ENCODE results near the gene ZAR1. TPM values are rescaled to one million over a fixed set of nuclear protein-coding genes. Genes with fewer than 3 reads are reported as not detected.

The ZAR1 gene
- total and polyA plus RNA-seq, 10 of the 15 experiments (the other 5 are each of a cell fraction or from before 2014, with no cell fraction given): not detected

GRCh38 chr4:48504026-48504330 lies 13.9 kb downstream of the ZAR1 start:
- POLR2A ChIA-PET: no interaction called here
- no peak for FAIRE-seq
- peaks cover 9% of the 10 kb centered on the region for H3K4me1 ChIP-seq (ENCODE audit: control insufficient read depth, insufficient read depth, low read length)
- BruUV-seq (replicated peaks): no TSS peak
- H3K27me3 ChIP-seq (replicated peaks in 1 of 2; ENCODE audit: control insufficient read depth in 2 of 2, insufficient read depth in 2 of 2, low read length in 1 of 2): no peaks in the 10 kb centered on the region
- DNase-seq (ENCODE audit: low read depth, low spot score): no peak
- no peak overlapping the region for H3K27ac ChIP-seq (ENCODE audit: control insufficient read depth, insufficient read depth)
- WGBS (ENCODE audit: insufficient coverage, insufficient replicate concordance, low lambda C conversion rate, missing lambda C conversion rate): 98% methylated on average over 2 of the region's 2 CpGs
- no peaks in the 10 kb centered on the region for H3K9me3 ChIP-seq (replicated peaks; ENCODE audit: control insufficient read depth, insufficient read depth, low read length)
- CTCF ChIA-PET: interaction anchor here (1.6 kb wide), 1 partner anchor 74 kb away, joined by 3 read pairs; no protein-coding TSS in a partner anchor
- SMC1A ChIA-PET (ENCODE audit: uncharacterized antibody, unreplicated experiment): interaction anchor here (1.1 to 1.7 kb wide), 2 partner anchors 9 to 10 kb away, joined by 3 to 6 read pairs; no protein-coding TSS in a partner anchor
- no peak overlapping the region for H3K4me2 ChIP-seq (ENCODE audit: control insufficient read depth, insufficient read depth)
- no peak overlapping the region for H2AFZ ChIP-seq (ENCODE audit: control insufficient read depth, low read depth, low read length)
- intact Hi-C loops (cut with micrococcal nuclease; ENCODE audit: unreplicated experiment) (no loop called here), in situ Hi-C loops (cut with MboI) (no loop called here)
- no peaks in the 10 kb centered on the region for H3K79me2 ChIP-seq (ENCODE audit: control insufficient read depth, insufficient read depth, low read length)
- ATAC-seq: no peak
- RAD21 ChIA-PET (ENCODE audit: unreplicated experiment): no interaction called here
- H3K36me3 ChIP-seq (ENCODE audit: control insufficient read depth in 2 of 2, insufficient read depth in 2 of 2, low read length in 1 of 2): peaks cover 3 to 6% of the 10 kb centered on the region in 2 experiments; a peak in 2 of 4 replicates
- H3K4me3 ChIP-seq: no peak overlapping the region
- H4K20me1 ChIP-seq (ENCODE audit: control insufficient read depth, insufficient read depth): no peaks in the 10 kb centered on the region; the same call in 1 of the 2 replicates
- H3K9ac ChIP-seq (ENCODE audit: control insufficient read depth, insufficient read depth, low read length): no peak overlapping the region
- no peak for TF ChIP-seq NKRF (conservative IDR thresholded peaks at IDR 0.05)
- no peak for TF ChIP-seq PML (IDR thresholded peaks at IDR 0.05; ENCODE audit: low read length)
- TF ChIP-seq EP300 (IDR thresholded peaks at IDR 0.05; ENCODE audit: borderline replicate concordance in 1 of 2, control insufficient read depth in 1 of 2, low read depth in 2 of 2, low read length in 2 of 2): no peak
- TF ChIP-seq MTA2 (IDR thresholded peaks at IDR 0.05; ENCODE audit: low read depth): no peak
- TF ChIP-seq KDM1A (IDR thresholded peaks at IDR 0.05; ENCODE audit: borderline replicate concordance): no peak
- no peak for TF ChIP-seq CHD4 (IDR thresholded peaks at IDR 0.05)
- TF ChIP-seq, protein P1, sequence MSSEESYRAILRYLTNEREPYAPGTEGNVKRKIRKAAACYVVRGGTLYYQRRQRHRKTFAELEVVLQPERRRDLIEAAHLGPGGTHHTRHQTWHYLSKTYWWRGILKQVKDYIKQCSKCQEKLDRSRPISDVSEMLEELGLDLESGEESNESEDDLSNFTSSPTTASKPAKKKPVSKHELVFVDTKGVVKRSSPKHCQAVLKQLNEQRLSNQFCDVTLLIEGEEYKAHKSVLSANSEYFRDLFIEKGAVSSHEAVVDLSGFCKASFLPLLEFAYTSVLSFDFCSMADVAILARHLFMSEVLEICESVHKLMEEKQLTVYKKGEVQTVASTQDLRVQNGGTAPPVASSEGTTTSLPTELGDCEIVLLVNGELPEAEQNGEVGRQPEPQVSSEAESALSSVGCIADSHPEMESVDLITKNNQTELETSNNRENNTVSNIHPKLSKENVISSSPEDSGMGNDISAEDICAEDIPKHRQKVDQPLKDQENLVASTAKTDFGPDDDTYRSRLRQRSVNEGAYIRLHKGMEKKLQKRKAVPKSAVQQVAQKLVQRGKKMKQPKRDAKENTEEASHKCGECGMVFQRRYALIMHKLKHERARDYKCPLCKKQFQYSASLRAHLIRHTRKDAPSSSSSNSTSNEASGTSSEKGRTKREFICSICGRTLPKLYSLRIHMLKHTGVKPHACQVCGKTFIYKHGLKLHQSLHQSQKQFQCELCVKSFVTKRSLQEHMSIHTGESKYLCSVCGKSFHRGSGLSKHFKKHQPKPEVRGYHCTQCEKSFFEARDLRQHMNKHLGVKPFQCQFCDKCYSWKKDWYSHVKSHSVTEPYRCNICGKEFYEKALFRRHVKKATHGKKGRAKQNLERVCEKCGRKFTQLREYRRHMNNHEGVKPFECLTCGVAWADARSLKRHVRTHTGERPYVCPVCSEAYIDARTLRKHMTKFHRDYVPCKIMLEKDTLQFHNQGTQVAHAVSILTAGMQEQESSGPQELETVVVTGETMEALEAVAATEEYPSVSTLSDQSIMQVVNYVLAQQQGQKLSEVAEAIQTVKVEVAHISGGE (CRISPR knock-in tag; IDR thresholded peaks at IDR 0.05): no peak
- TF ChIP-seq SREBF2 (IDR thresholded peaks at IDR 0.05; ENCODE audit: low read length): no peak
- TF ChIP-seq TCF7 (IDR thresholded peaks at IDR 0.05; ENCODE audit: borderline replicate concordance): no peak
- TF ChIP-seq, protein P2, sequence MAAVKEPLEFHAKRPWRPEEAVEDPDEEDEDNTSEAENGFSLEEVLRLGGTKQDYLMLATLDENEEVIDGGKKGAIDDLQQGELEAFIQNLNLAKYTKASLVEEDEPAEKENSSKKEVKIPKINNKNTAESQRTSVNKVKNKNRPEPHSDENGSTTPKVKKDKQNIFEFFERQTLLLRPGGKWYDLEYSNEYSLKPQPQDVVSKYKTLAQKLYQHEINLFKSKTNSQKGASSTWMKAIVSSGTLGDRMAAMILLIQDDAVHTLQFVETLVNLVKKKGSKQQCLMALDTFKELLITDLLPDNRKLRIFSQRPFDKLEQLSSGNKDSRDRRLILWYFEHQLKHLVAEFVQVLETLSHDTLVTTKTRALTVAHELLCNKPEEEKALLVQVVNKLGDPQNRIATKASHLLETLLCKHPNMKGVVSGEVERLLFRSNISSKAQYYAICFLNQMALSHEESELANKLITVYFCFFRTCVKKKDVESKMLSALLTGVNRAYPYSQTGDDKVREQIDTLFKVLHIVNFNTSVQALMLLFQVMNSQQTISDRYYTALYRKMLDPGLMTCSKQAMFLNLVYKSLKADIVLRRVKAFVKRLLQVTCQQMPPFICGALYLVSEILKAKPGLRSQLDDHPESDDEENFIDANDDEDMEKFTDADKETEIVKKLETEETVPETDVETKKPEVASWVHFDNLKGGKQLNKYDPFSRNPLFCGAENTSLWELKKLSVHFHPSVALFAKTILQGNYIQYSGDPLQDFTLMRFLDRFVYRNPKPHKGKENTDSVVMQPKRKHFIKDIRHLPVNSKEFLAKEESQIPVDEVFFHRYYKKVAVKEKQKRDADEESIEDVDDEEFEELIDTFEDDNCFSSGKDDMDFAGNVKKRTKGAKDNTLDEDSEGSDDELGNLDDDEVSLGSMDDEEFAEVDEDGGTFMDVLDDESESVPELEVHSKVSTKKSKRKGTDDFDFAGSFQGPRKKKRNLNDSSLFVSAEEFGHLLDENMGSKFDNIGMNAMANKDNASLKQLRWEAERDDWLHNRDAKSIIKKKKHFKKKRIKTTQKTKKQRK (IDR thresholded peaks at IDR 0.05; ENCODE audit: low read depth, low read length): no peak
- no peak for TF ChIP-seq SIN3A (IDR thresholded peaks at IDR 0.05; ENCODE audit: low read depth, low read length)
- TF ChIP-seq SMC3 (IDR thresholded peaks at IDR 0.05; ENCODE audit: borderline replicate concordance, low read length): no peak
